Lower leg skin (tissue), 3 donors: Measurements from ENCODE around the gene PACRG.

ENCODE experiments used
- CTCF ChIP-seq, 3 donors: fragments of 450-650 bp; IDR thresholded peaks; one replicate each; pipeline ENCODE4 v1.5.1; 2016; ENCODE audit warnings: antibody characterized with exemption in 3 of 3, mild to moderate bottlenecking in 3 of 3, moderate library complexity in 2 of 3
- POLR2A ChIP-seq, 2 donors: fragments of 450-650 bp; IDR thresholded peaks; one replicate each; pipeline ENCODE4 v1.6.1; 2016 to 2017; ENCODE audit warnings: antibody characterized with exemption in 2 of 2, mild to moderate bottlenecking in 1 of 2, moderate library complexity in 1 of 2

GRCh38 chr6:162829013-162829742 is 101.4 kb downstream of the PACRG start:
- no peak for TF ChIP-seq CTCF (IDR thresholded peaks at IDR 0.05)
- no peak for TF ChIP-seq POLR2A (IDR thresholded peaks at IDR 0.05)
